Sciatic nerve (tissue), 2 donors: Measurements from ENCODE around the gene CRLF2. TPM values are rescaled to one million over a fixed set of nuclear protein-coding genes. Genes with fewer than 3 reads are reported as not detected.

Experiments used
- ATAC-seq: fragments of 200-7000 bp; cut with Tn5 transposase; one replicate; pipeline ENCODE4 v1.9.1; 2020; ENCODE audit warnings: mild to moderate bottlenecking, moderate library complexity
- DNase-seq: peaks from one replicate; pipeline ENCODE4 v3.0.0-alpha.2; 2020; ENCODE audit warnings: low spot score
- intact Hi-C: fragments of 100-400 bp; cut with DNase I; formaldehyde crosslinking; loops from one replicate; pipeline ENCODE4 v1.14.2; 2022
- total RNA-seq: library from RNA; stranded (reverse); fragmentation: NEBNext Ultra II Directional; extraction: Animal tissue kit (Norgen Biotek cat#: 25700); gene quantifications from one replicate; pipeline ENCODE4 v1.2.1, GENCODE V29; 2021
- donor health status: DM: no; HTN: no; CAD: no.
- donor health status: DM: no; HTN: no; CAD: no.

CRLF2 gene
- total RNA-seq, 1 donor from 2014 or later = 0.22 TPM

- intact Hi-C loops = no loop called here
- no peak for DNase-seq
- ATAC-seq = no peak
These were observed 61.7 kb downstream of the CRLF2 start for GRCh38 chrX:1150569-1151347.

GRCh38 chrX:1147611-1148515 is 64.6 kb downstream of the CRLF2 start:
- intact Hi-C loops = no loop called here
- ATAC-seq = no peak
- no peak for DNase-seq

GRCh38 chrX:1144293-1144692 is 68.2 kb downstream of the CRLF2 start:
- intact Hi-C loops = no loop called here
- ATAC-seq = no peak
- DNase-seq = no peak

Other genes starting within 250 kb of the CRLF2 start
- 19.3 TPM for gene CSF2RA, start 56.2 kb upstream of the CRLF2 start, total RNA-seq
- 17.5 TPM for gene IL3RA, start 124.1 kb upstream of the CRLF2 start, total RNA-seq
- 167 TPM for gene SLC25A6, start 179.5 kb upstream of the CRLF2 start, total RNA-seq
- gene ASMTL, start 240.3 kb upstream of the CRLF2 start, total RNA-seq = 35.0 TPM